Skeletal muscle satellite cell (primary cell): ENCODE data around the gene OCEL1.

Source experiments
- H3K27me3 ChIP-seq: 2 replicates; pipeline ENCODE4 v1.7.0; 2013; ENCODE audit warnings: low read length; ENCODE audit not compliant: control insufficient read depth, insufficient read depth
- H3K36me3 ChIP-seq: 2 replicates; pipeline ENCODE4 v1.7.0; 2013; ENCODE audit warnings: mild to moderate bottlenecking, control low read depth, low read length; ENCODE audit not compliant: insufficient read depth
- H3K4me1 ChIP-seq: 2 replicates; pipeline ENCODE4 v1.7.0; 2013; ENCODE audit warnings: low read length; ENCODE audit not compliant: control insufficient read depth, insufficient read depth
- H3K4me2 ChIP-seq: 2 replicates; pipeline ENCODE4 v1.7.0; 2013; ENCODE audit warnings: mild to moderate bottlenecking, low read length
- H3K4me3 ChIP-seq: 2 replicates; pipeline ENCODE4 v1.7.0; 2013; ENCODE audit warnings: low read length
- H3K9ac ChIP-seq: 2 replicates; pipeline ENCODE4 v1.7.0; 2013; ENCODE audit warnings: mild to moderate bottlenecking, low read depth, low read length, moderate library complexity
- H3K9me3 ChIP-seq: replicated peaks from 2 replicates; pipeline ENCODE4 v1.7.0; 2013; ENCODE audit warnings: mild to moderate bottlenecking, control low read depth, low read length

The OCEL1 gene

DNA sequence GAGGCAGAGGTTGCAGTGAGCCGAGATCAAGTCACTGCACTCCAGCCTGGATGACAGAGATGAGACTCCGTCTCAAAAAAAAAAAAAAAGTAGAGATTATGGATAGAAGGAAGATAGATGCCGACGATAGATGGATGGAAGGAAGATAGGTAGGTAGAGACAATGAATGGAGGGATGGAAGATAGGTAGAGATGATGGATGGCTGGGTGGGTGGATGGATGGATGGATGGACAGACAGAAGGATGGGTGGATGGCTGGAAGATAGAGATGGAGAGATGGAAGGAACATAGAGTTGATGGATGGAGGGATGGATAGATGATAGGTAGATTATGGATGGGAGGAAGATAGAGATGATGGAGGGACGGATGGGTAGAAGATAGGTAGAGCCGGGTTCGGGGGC is 29.4 kb upstream of the OCEL1 start:
- Histone ChIP-seq H3K4me2 (no peak overlapping the region), H3K9ac (no peak overlapping the region), H3K4me1 (no peaks in the 10 kb centered on the region), H3K4me3 (no peak overlapping the region), H3K27me3 (no peaks in the 10 kb centered on the region), H3K36me3 (peaks cover 59% of the 10 kb centered on the region), H3K9me3 (no peaks in the 10 kb centered on the region)

DNA sequence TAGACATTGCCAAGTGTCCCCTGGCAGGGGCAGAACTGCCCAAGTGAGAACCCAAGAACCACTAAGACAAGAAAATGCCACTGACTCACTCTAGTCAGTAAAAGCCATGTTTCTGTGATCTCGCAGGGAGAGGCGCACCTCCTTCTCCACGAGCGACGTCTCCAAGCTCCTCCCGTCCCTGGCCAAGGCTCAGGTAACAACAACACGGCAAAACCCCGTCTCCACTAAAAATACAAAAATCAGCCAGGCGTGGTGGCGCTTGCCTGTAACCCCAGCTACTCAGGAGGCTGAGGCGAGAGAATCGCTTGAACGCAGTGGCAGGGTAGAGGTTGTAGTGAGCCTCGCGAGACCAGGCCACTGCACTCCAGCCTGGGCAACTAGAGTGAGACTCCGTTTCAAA is 28.4 kb upstream of the OCEL1 start:
- no peaks in the 10 kb centered on the region for H3K4me1 ChIP-seq
- no peak overlapping the region for H3K4me3 ChIP-seq
- H3K27me3 ChIP-seq = no peaks in the 10 kb centered on the region
- H3K9me3 ChIP-seq = no peaks in the 10 kb centered on the region
- H3K4me2 ChIP-seq = no peak overlapping the region
- peaks cover 66% of the 10 kb centered on the region for H3K36me3 ChIP-seq
- no peak overlapping the region for H3K9ac ChIP-seq

DNA sequence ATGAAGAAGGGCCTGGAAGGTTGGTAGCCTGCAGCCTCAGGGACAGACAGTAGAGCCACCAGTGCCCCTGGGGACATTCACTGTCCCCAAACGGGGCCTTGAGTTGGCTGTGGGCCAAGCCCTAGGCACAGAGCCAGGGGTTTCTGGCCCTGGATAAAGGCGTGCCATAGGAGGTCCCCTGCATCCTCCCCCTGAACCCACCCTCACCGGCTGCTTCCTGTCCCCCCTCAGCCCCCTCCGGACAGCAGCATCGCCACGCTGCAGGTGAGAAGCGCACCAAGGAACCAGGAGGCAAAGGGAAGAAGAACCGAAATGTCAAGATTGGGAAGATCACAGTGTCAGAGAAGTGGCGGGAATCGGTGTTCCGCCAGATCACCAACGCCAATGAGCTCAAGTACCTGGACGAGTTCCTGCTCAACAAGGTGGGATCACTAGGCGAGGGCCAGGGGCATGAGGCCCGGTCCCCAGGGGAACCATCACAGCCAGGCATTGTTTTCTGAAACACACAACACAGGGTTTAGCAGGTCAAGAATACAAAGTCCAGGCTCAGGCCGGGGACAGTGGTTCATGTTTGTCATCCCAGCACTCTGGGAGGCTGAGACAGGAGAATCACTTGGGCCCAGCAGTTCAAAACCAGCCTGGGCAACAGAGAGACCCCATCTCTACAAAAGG is 25.5 kb upstream of the OCEL1 start:
- Histone ChIP-seq H3K9ac (no peak overlapping the region), H3K27me3 (no peaks in the 10 kb centered on the region), H3K36me3 (peaks cover 58% of the 10 kb centered on the region), H3K4me1 (no peaks in the 10 kb centered on the region), H3K9me3 (no peaks in the 10 kb centered on the region), H3K4me3 (no peak overlapping the region), H3K4me2 (no peak overlapping the region)

DNA sequence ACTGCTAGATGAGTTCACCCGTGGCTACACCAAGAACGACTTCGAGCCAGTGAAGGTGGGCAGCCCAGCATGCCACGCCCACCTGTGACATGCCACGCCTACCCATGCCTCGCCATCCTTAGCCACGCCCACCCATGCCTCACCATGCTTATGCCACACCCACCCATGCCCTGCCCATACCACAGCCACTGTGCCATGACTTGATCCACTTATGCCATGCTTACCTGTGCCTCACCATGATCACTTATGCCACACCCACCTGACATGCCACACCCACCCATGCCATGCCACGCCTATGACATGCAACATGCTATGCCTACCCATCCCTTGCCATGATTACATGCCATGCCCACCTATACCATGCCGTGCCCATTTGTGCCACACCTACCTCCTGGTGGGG is 23.8 kb upstream of the OCEL1 start:
- Histone ChIP-seq H3K4me1 (no peaks in the 10 kb centered on the region), H3K9ac (no peak overlapping the region), H3K27me3 (no peaks in the 10 kb centered on the region), H3K4me3 (no peak overlapping the region), H3K36me3 (peaks cover 71% of the 10 kb centered on the region), H3K9me3 (no peaks in the 10 kb centered on the region), H3K4me2 (no peak overlapping the region)

DNA sequence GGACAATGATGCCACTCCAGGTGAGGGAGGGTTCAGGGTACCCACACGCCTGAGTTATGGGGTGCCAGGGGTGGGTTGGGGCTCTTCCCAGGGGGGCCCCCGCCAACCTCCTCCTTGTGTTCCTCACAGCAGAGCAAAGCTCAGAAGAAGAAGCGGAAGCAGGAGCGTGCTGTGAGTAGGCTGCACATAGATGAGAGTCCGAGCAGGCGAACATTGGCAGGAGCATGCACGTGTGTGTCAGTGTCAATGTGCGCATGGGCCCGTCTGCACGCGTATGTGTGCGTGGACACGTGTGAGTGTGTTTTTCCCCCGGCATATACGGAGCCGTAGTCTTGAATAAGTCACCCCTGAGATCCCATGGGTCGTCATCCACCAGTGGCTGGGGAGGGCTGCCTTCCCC is 23.3 kb upstream of the OCEL1 start:
- no peak overlapping the region for H3K4me2 ChIP-seq
- no peak overlapping the region for H3K9ac ChIP-seq
- no peaks in the 10 kb centered on the region for H3K27me3 ChIP-seq
- H3K4me1 ChIP-seq = no peaks in the 10 kb centered on the region
- no peaks in the 10 kb centered on the region for H3K9me3 ChIP-seq
- peaks cover 67% of the 10 kb centered on the region for H3K36me3 ChIP-seq
- H3K4me3 ChIP-seq = no peak overlapping the region

DNA sequence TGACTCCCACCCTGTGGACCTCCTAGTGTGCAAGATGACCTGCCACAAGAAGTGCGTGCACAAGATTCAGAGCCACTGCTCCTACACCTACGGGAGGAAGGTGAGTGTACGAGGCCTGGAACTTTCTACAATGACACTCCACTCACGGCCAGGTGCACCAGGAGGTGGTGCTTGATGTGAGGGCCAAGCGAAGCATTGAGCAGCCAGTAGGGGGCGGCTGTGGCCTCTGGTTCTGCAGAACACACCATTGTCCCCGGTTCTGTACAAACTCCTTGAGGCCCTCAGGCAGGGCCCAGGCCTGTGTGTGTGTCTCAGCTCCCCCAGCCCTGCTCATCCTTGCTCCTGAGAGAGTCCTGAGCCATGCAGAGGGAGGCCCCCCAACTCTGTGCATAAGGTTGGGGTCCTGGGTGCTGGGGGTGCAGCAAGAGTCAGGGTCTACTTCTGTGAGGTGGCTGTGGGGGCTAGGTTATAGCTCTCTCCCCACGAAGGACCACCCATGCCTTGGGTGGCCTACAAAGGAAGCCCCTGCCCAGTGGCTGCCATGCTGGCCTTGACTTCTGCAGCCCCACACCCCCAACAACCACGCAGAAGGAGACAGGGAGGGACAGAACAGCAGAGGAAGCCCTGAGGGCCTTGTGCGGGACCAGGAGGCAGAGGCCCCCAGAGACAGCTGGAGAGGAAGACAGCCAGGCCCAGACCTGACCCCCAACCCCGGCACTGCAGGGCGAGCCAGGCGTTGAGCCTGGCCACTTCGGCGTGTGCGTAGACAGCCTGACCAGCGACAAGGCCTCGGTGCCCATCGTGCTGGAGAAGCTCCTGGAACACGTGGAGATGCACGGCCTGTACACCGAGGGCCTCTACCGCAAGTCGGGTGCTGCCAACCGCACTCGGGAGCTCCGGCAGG is 20.5 kb upstream of the OCEL1 start:
- no peaks in the 10 kb centered on the region for H3K9me3 ChIP-seq
- peaks cover 13% of the 10 kb centered on the region for H3K4me1 ChIP-seq
- H3K36me3 ChIP-seq = peaks cover 77% of the 10 kb centered on the region
- no peaks in the 10 kb centered on the region for H3K27me3 ChIP-seq
- no peak overlapping the region for H3K9ac ChIP-seq
- no peak overlapping the region for H3K4me2 ChIP-seq
- no peak overlapping the region for H3K4me3 ChIP-seq

DNA sequence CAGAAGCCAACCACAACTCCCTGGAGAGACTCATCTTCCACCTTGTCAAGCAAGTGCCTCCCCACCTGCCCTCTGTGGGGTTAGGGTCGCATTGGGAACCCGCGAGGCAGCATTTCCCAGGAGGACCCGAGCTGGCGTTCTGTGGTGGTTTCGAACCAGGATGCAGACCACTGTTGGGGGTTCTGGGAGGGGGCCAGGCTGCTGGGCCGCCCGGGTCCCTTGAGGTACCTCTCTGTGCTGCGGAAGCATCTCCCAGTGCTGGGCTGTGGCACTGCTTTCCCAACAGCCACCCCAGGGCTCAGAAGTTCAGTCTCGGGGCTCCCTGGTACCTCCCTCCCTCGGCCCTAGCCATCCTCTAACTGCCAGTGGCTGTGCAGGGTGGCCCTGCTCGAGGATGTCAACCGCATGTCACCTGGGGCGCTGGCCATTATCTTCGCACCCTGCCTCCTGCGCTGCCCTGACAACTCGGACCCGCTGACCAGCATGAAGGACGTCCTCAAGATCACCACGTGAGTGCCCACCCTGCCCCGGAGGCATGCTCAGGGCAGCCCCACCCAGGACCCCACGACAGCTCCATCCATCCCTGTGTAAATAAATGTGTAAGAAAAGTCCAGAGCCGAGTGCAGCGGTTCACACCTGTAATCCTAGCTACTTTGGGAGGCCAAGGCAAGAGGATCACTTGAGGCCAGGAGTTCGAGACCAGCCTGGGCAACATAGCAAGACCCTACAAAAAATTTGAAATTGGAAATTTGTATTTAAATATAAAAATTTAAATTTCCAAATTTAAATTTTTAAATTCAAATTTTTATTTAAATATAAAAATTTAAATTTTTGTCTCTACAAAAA is 19.1 kb upstream of the OCEL1 start:
- Histone ChIP-seq H3K36me3 (peaks cover 73% of the 10 kb centered on the region), H3K9ac (no peak overlapping the region), H3K9me3 (no peaks in the 10 kb centered on the region), H3K4me1 (peaks cover 13% of the 10 kb centered on the region), H3K27me3 (no peaks in the 10 kb centered on the region), H3K4me2 (no peak overlapping the region), H3K4me3 (no peak overlapping the region)

DNA sequence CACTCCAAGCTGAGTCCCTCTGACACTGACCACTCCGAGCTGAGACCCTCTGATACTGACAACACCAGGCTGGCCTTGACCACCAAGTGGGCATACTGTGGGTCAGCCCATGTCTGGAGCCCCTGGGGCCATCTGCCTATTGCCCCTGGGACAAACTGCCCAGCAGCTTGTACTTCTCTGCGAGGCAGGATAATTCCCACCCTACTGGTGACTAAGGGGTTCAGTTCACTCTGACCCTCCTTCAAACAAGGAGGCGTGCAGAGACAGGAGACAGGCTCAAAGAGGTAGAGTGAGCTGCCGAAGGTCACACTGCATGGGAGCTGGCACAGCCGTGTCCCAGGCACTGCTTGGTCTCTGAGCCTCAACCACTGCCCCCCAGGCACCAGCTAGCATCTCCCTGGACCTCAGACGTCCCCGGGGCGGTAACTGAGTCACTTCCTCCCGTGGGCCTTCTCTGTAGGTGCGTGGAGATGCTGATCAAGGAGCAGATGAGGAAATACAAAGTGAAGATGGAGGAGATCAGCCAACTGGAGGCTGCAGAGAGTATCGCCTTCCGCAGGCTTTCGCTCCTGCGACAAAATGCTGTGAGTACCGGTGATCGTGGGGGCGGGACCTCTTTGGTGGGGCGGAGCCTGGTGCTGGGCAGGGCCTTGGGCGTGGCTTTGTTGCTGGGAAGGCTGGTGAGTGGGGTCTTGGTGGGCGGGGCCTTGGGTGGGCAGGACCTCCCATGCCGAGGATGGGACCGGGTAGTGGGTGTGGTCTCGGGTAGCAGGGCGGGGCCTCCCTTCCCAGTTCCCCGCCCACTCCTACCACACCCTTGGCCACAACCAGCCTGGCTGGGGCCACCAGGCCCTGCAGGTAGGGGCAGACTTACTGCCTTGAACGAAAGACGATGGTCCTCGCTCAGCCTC is 16.6 kb upstream of the OCEL1 start:
- Histone ChIP-seq H3K4me3 (no peak overlapping the region), H3K4me1 (peaks cover 14% of the 10 kb centered on the region), H3K36me3 (peaks cover 69% of the 10 kb centered on the region), H3K9me3 (no peaks in the 10 kb centered on the region), H3K27me3 (no peaks in the 10 kb centered on the region), H3K4me2 (no peak overlapping the region), H3K9ac (no peak overlapping the region)

DNA sequence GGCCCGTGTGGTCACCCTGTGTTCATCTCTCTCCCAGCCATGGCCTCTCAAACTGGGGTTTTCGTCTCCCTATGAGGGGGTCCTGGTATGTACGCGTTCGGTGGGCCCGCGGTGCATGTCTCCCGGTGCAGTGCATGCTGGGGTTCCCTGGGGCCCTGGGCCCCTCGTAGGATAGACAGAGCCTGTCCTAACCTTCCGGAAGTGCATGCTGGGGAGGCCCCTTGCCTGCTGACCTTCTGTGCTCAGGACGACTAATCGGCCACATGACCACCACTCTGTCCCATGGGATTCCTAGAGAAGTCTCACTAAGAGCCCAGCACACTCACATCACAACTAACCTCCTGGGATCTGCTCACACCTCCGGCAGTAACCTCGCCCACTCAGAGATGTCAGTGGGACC is 15.7 kb upstream of the OCEL1 start:
- no peak overlapping the region for H3K4me2 ChIP-seq
- no peaks in the 10 kb centered on the region for H3K9me3 ChIP-seq
- H3K4me1 ChIP-seq = peaks cover 20% of the 10 kb centered on the region
- H3K4me3 ChIP-seq = no peak overlapping the region
- H3K27me3 ChIP-seq = no peaks in the 10 kb centered on the region
- H3K36me3 ChIP-seq = peaks cover 65% of the 10 kb centered on the region
- no peak overlapping the region for H3K9ac ChIP-seq

DNA sequence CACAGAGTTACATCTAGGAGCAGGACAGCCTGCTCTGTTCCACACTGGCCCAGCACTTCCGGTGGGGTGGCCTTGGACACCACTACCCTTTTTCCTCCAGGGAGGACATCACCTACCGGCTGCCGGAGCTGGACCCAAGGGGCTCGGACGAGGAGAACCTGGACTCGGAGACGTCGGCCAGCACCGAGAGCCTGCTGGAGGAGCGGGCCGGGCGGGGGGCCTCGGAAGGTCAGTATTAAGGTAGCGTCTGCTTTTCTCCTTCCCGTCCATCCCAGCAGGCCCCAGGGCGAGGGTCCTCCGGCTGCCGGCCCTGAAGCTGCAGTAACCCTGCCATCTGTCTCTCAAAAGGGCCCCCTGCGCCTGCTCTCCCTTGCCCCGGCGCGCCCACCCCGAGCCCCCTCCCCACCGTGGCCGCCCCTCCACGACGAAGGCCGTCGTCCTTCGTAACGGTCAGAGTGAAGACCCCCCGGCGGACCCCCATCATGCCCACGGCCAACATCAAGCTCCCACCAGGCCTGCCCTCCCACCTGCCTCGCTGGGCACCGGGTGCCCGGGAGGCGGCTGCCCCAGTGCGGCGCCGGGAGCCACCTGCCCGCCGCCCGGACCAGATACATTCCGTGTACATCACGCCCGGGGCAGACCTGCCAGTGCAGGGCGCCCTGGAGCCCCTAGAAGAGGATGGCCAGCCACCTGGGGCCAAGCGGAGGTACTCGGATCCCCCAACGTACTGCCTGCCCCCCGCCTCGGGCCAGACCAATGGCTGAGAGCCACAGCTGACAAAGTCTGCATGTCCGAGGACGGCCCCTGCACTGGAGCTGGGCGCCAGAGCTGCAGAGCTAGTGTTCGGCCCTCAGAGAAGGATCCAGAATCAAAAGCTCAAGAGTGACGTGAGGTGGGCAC is 14.2 kb upstream of the OCEL1 start:
- Histone ChIP-seq H3K4me1 (peaks cover 26% of the 10 kb centered on the region), H3K27me3 (no peaks in the 10 kb centered on the region), H3K4me3 (no peak overlapping the region), H3K9ac (no peak overlapping the region), H3K4me2 (no peak overlapping the region), H3K9me3 (no peaks in the 10 kb centered on the region), H3K36me3 (peaks cover 51% of the 10 kb centered on the region)
